ENCODE measurements around the gene TERF2IP. TPM values are rescaled to one million over a fixed set of nuclear protein-coding genes. Genes with fewer than 3 reads are reported as not detected.

The TERF2IP gene
- total and polyA plus RNA-seq, 9 of the 15 experiments (the other 6 are each of a cell fraction or from before 2014, with no cell fraction given), result 14.5 to 64.2 (median 47.0) TPM

- TF ChIP-seq RNF219 (CRISPR knock-in tag; IDR thresholded peaks at IDR 0.05) (no peak), RFX5 (IDR thresholded peaks at IDR 0.05; ENCODE audit: low read depth, low read length) (peak; percentile 62; the same call in 1 of the 2 replicates), ZNF639 (CRISPR knock-in tag; conservative IDR thresholded peaks at IDR 0.05 in 1 of 2, IDR thresholded peaks at IDR 0.05 in 1 of 2) (peak in 1 of 2 experiments; percentile 90; a peak in 2 of 4 replicates), RREB1 (CRISPR knock-in tag; IDR thresholded peaks at IDR 0.05) (no peak), SMARCA5 (IDR thresholded peaks at IDR 0.05) (no peak), SMARCA4 (IDR thresholded peaks at IDR 0.05) (no peak), SFPQ (IDR thresholded peaks at IDR 0.05; ENCODE audit: low read depth, low read length) (no peak), GABPB1 (CRISPR knock-in tag; IDR thresholded peaks at IDR 0.05) (peak; percentile 97), SP1 (CRISPR knock-in tag; IDR thresholded peaks at IDR 0.05) (0 out of 2 replicates have a peak, but pooled peaks have one; percentile 30), ZBTB9 (CRISPR knock-in tag; IDR thresholded peaks at IDR 0.05) (no peak), ZNF551 (CRISPR knock-in tag; IDR thresholded peaks at IDR 0.05) (no peak), ZNF175 (CRISPR knock-in tag; IDR thresholded peaks at IDR 0.05; ENCODE audit: low read depth) (no peak), TAF9B (IDR thresholded peaks at IDR 0.05; ENCODE audit: partially characterized antibody) (peak; percentile 31)
Observed at GRCh38 chr16:75622761-75623605, 24.6 kb upstream of the TERF2IP start, which contains the start of gene ADAT1 (continued).

Data from K562 (cell line).